HepG2 (cell line): ENCODE measurements around the gene DOCK1. TPM values are rescaled to one million over a fixed set of nuclear protein-coding genes. Genes with fewer than 3 reads are reported as not detected.

Source experiments
- ATAC-seq: fragments of 200-7000 bp; cut with Tn5 transposase; 3 replicates; pipeline ENCODE4 v1.9.1; 2020; ENCODE audit warnings: mild to moderate bottlenecking, moderate library complexity
- BruUV-seq: library from RNA; stranded (reverse); fragments of 400-500 nt; replicated peaks from 2 replicates; lab custom pipeline; 2021; lab: Mats Ljungman, UMichigan
- CTCF ChIA-PET: fragments of 300-600 bp; formaldehyde crosslinking; extraction: SDS; loops from one replicate; lab custom pipeline; 2021; ENCODE audit warnings: low total read pairs, inconsistent platforms, low intra/inter-chr PET ratio; lab: Yijun Ruan, JAX
- POLR2A ChIA-PET: fragments of 350-600 bp; sonication (Branson Sonifier 250); formaldehyde crosslinking; loops from one replicate; lab custom pipeline; 2020; ENCODE audit warnings: antibody characterized with exemption, inconsistent platforms; lab: Yijun Ruan, JAX
- DNase-seq: peaks from one replicate; pipeline ENCODE4 v3.0.0-alpha.2; 2015; ENCODE audit warnings: low spot score
- FAIRE-seq: peaks from 3 replicates; lab custom pipeline; 2011; peaks lifted over from hg19 to GRCh38; lab: Jason Lieb, UNC
- H2AFZ ChIP-seq: one replicate; pipeline ENCODE4 v1.6.1; 2011; ENCODE audit warnings: low read length, inconsistent platforms
- H3K27ac ChIP-seq: fragments of 300-600 bp; 3 replicates; pipeline ENCODE4 v1.8.0; 2011; ENCODE audit warnings: mixed run types, mild to moderate bottlenecking, mixed read lengths, low read length, inconsistent platforms; ENCODE audit not compliant: insufficient read depth; ENCODE audit errors: extremely low read length
- H3K27me3 ChIP-seq, 2 experiments: fragments of 200-600 bp in 1 of 2; 2 replicates in 1 of 2; 3 replicates in 1 of 2; pipeline versions ENCODE4 v1.6.0 to v1.8.0; 2011; ENCODE audit warnings: low read length in 2 of 2, mild to moderate bottlenecking in 2 of 2, moderate library complexity in 2 of 2, inconsistent platforms in 1 of 2; ENCODE audit not compliant: insufficient read depth in 2 of 2, control insufficient read depth in 1 of 2
- H3K36me3 ChIP-seq, 2 experiments: fragments of 200-600 bp in 1 of 2; replicated peaks in 1 of 2; 2 replicates in 1 of 2; 3 replicates in 1 of 2; pipeline versions ENCODE4 v1.5.1 to v1.8.0; 2011; ENCODE audit warnings: low read length in 2 of 2, inconsistent platforms in 1 of 2; ENCODE audit not compliant: insufficient read depth in 2 of 2, control insufficient read depth in 1 of 2
- H3K4me1 ChIP-seq: 2 replicates; pipeline ENCODE4 v1.5.1; 2012; ENCODE audit warnings: low read length, inconsistent platforms; ENCODE audit not compliant: insufficient read depth
- H3K4me2 ChIP-seq: 2 replicates; pipeline ENCODE4 v1.6.0; 2011; ENCODE audit warnings: low read depth, low read length, inconsistent platforms
- H3K4me3 ChIP-seq, 3 experiments: fragments of 200-600 bp in 1 of 3; sonication (generic), shearing (Covaris generic) in 1 of 3; replicated peaks in 1 of 3; 2 replicates each; pipeline ENCODE4 v1.5.1; 2011 to 2016; ENCODE audit warnings: low read length in 3 of 3, inconsistent platforms in 2 of 3, low read depth in 2 of 3, mild to moderate bottlenecking in 2 of 3, control low read depth in 1 of 3, mixed read lengths in 1 of 3; ENCODE audit not compliant: insufficient read depth in 1 of 3
- H3K79me2 ChIP-seq: one replicate; pipeline ENCODE4 v1.6.1; 2011; ENCODE audit warnings: low read length, inconsistent platforms; ENCODE audit not compliant: insufficient read depth
- H3K9ac ChIP-seq: 2 replicates; pipeline ENCODE4 v1.6.0; 2011; ENCODE audit warnings: mild to moderate bottlenecking, low read depth, low read length, inconsistent platforms; ENCODE audit not compliant: insufficient read depth
- H3K9me3 ChIP-seq: 2 replicates; pipeline ENCODE4 v1.5.1; 2012; ENCODE audit warnings: mild to moderate bottlenecking, low read length
- H4K20me1 ChIP-seq: 2 replicates; pipeline ENCODE4 v1.6.0; 2011; ENCODE audit warnings: inconsistent platforms, mild to moderate bottlenecking, low read length, moderate library complexity; ENCODE audit not compliant: insufficient read depth
- AGO2 ChIP-seq: fragments of 200-400 bp; formaldehyde crosslinking; optimal IDR thresholded peaks from 2 replicates; pipeline ENCODE3; 2017; ENCODE audit warnings: mild to moderate bottlenecking, low read depth, low read length, moderate library complexity
- DMTF1 ChIP-seq: sonication (generic); formaldehyde crosslinking; IDR thresholded peaks from 2 replicates; pipeline ENCODE4 v1.4.0; 2020; ENCODE audit warnings: mild to moderate bottlenecking, missing genetic modification reagents
- FOXK1 ChIP-seq: sonication (generic); formaldehyde crosslinking; IDR thresholded peaks from 2 replicates; pipeline ENCODE4 v1.4.0; 2020; ENCODE audit warnings: low read depth, missing genetic modification reagents, borderline replicate concordance
- HINFP ChIP-seq: sonication (generic); formaldehyde crosslinking; IDR thresholded peaks from 2 replicates; pipeline ENCODE4 v1.4.0; 2020; ENCODE audit warnings: low read depth, mild to moderate bottlenecking, missing genetic modification reagents
- KDM6A ChIP-seq: IDR thresholded peaks from 2 replicates; pipeline ENCODE4 v1.6.1; 2016; ENCODE audit warnings: low read depth
- RBAK ChIP-seq: sonication (generic); formaldehyde crosslinking; IDR thresholded peaks from 2 replicates; pipeline ENCODE4 v1.5.1; 2020; ENCODE audit warnings: mild to moderate bottlenecking, missing genetic modification reagents
- SNAI1 ChIP-seq: sonication (generic); formaldehyde crosslinking; IDR thresholded peaks from 2 replicates; pipeline ENCODE4 v1.5.0; 2020; ENCODE audit warnings: mild to moderate bottlenecking, missing genetic modification reagents, borderline replicate concordance
- TRIM22 ChIP-seq: fragments of 450-650 bp; IDR thresholded peaks from 2 replicates; pipeline ENCODE4 v1.6.1; 2017
- ZBTB20 ChIP-seq: sonication (generic); formaldehyde crosslinking; IDR thresholded peaks from 2 replicates; pipeline ENCODE4 v1.8.1; 2023; ENCODE audit warnings: missing genetic modification reagents, low read depth, mild to moderate bottlenecking, borderline replicate concordance
- ZFP91 ChIP-seq: sonication (generic); formaldehyde crosslinking; IDR thresholded peaks from 2 replicates; pipeline ENCODE4 v1.9.0; 2022; ENCODE audit warnings: missing genetic modification reagents, mild to moderate bottlenecking, borderline replicate concordance
- ZNF460 ChIP-seq: sonication (generic); formaldehyde crosslinking; IDR thresholded peaks from 2 replicates; pipeline ENCODE4 v1.5.1; 2020; ENCODE audit warnings: missing genetic modification reagents, mild to moderate bottlenecking, borderline replicate concordance
- ZNF576 ChIP-seq: sonication (generic); formaldehyde crosslinking; IDR thresholded peaks from 2 replicates; pipeline ENCODE4 v1.4.0; 2020; ENCODE audit warnings: mild to moderate bottlenecking, missing genetic modification reagents
- ZNF577 ChIP-seq: sonication (generic); formaldehyde crosslinking; IDR thresholded peaks from 2 replicates; pipeline ENCODE4 v1.4.0; 2020; ENCODE audit warnings: mild to moderate bottlenecking, low read depth, missing genetic modification reagents, borderline replicate concordance
- ZNF580 ChIP-seq: IDR thresholded peaks from 2 replicates; pipeline ENCODE4 v1.6.1; 2016; ENCODE audit warnings: low read depth, borderline replicate concordance
- WGBS: methylation state at CpG from one replicate; pipeline ENCODE4 v1.1.6; 2017; ENCODE audit warnings: low lambda C conversion rate; 5-methylcytosine and 5-hydroxymethylcytosine counted together
- in situ Hi-C: cut with HindIII; loops from 2 replicates; pipeline ENCODE4 v1.10.0; 2017; ENCODE audit warnings: low pct_unique_long_range_greater_than_20kb; ENCODE audit not compliant: extremely low pct_ligation_motif_present
- intact Hi-C: fragments of 100-400 bp; cut with micrococcal nuclease; formaldehyde crosslinking; loops from one replicate; pipeline ENCODE4 v1.10.0; 2022; ENCODE audit not compliant: unreplicated experiment
- polyA plus RNA-seq, 8 experiments: library from polyadenylated mRNA; depleted of rRNA in 3 of 8; stranded (reverse) in 7 of 8; unstranded in 1 of 8; fragments of >200 nt; fragmentation: Illumina TruSeq in 4 of 8; extraction: Trizol in 4 of 8; gene quantifications; 2 replicates each; pipeline versions ENCODE4 v1.2.1 to v1.2.3, GENCODE V29; 2011 to 2016; ENCODE audit warnings: low read depth in 4 of 8, missing spikeins in 1 of 8, mixed read lengths in 1 of 8; ENCODE audit not compliant: insufficient read depth in 1 of 8
- total RNA-seq, 5 experiments: library from RNA; depleted of rRNA; stranded (reverse); fragments of >200 nt; fragmentation: Illumina TruSeq; extraction: Trizol; gene quantifications; 2 replicates each; pipeline ENCODE4 v1.2.3, GENCODE V29; 2016; ENCODE audit warnings: low read depth in 1 of 5

Gene DOCK1
- total and polyA plus RNA-seq, 2 of the 13 experiments (the other 11 are each of a cell fraction or from before 2014, with no cell fraction given) = 8.3 to 25.5 TPM

- TF ChIP-seq ZFP91 (CRISPR knock-in tag) (no peak), TRIM22 (no peak), DMTF1 (CRISPR knock-in tag) (no peak), AGO2 (no peak), KDM6A (CRISPR knock-in tag) (no peak), ZNF577 (CRISPR knock-in tag) (no peak)
- TF ChIP-seq, all 625 proteins: peak for 6
These were observed 323.1 kb downstream of the DOCK1 start (continued) for GRCh38 chr10:127228195-127228787.

GRCh38 chr10:127234306-127234800, 329.1 kb downstream of the DOCK1 start:
- WGBS = 97% methylated on average over 1 of the region's 1 CpG
- TF ChIP-seq ZNF576 (CRISPR knock-in tag) = no peak
- TF ChIP-seq HINFP (CRISPR knock-in tag) = no peak
- TF ChIP-seq ZNF580 (CRISPR knock-in tag) = no peak
- no peak for TF ChIP-seq SNAI1
- TF ChIP-seq ZBTB20 (CRISPR knock-in tag) = no peak
- no peak for TF ChIP-seq FOXK1 (CRISPR knock-in tag)
- no peak for TF ChIP-seq RBAK (CRISPR knock-in tag)
- TF ChIP-seq ZNF460 (CRISPR knock-in tag) = no peak

More at GRCh38 chr10:127234306-127234800, 329.1 kb downstream of the DOCK1 start:
- no peaks in the 10 kb centered on the region for H3K27me3 ChIP-seq
- DNase-seq = no peak
- ATAC-seq = no peak
- no peak overlapping the region for H3K9ac ChIP-seq
- no peak for FAIRE-seq
- no peak overlapping the region for H2AFZ ChIP-seq
- H3K27ac ChIP-seq = no peak overlapping the region
- no peaks in the 10 kb centered on the region for H3K4me1 ChIP-seq
- H3K4me2 ChIP-seq = no peak overlapping the region
- H3K36me3 ChIP-seq = no peaks in the 10 kb centered on the region
- in situ Hi-C loops (loop anchor here (25.0 kb wide), 1 partner anchor 628 kb away; no protein-coding TSS in a partner anchor), intact Hi-C loops (no loop called here)
- CTCF ChIA-PET = no interaction called here
- no peaks in the 10 kb centered on the region for H3K79me2 ChIP-seq
- H4K20me1 ChIP-seq = no peaks in the 10 kb centered on the region
- no peak overlapping the region for H3K4me3 ChIP-seq
- BruUV-seq = no TSS peak
- POLR2A ChIA-PET = no interaction called here
- no peaks in the 10 kb centered on the region for H3K9me3 ChIP-seq
